WTC11 (cell line): ENCODE measurements around the gene NHS. TPM values are rescaled to one million over a fixed set of nuclear protein-coding genes. Genes with fewer than 3 reads are reported as not detected.

Experiments used
- ATAC-seq: fragments of 200-7000 bp; cut with Tn5 transposase; 2 replicates; pipeline ENCODE4 v1.10.0; 2021; ENCODE audit warnings: mild to moderate bottlenecking, moderate library complexity
- CTCF ChIA-PET: fragments of 300-600 bp; sonication (Branson Sonifier 250); formaldehyde crosslinking; loops from one replicate; lab custom pipeline; 2021; ENCODE audit warnings: antibody characterized with exemption; lab: Charles Lee
- POLR2A ChIA-PET: fragments of 350-600 bp; sonication (Branson Sonifier 250); formaldehyde crosslinking; loops from one replicate; lab custom pipeline; 2021; ENCODE audit warnings: antibody characterized with exemption; lab: Charles Lee
- DNase-seq: peaks from one replicate; pipeline ENCODE4 v3.0.0; 2021; ENCODE audit warnings: low spot score
- H3K27ac Mint-ChIP-seq: 2 replicates; pipeline ENCODE4 v1.8.0; 2021; ENCODE audit warnings: mixed read lengths
- H3K27me3 Mint-ChIP-seq: 2 replicates; pipeline ENCODE4 v1.8.0; 2021; ENCODE audit warnings: low read depth, mild to moderate bottlenecking, moderate library complexity, mixed read lengths
- H3K36me3 Mint-ChIP-seq: 2 replicates; pipeline ENCODE4 v1.8.0; 2021; ENCODE audit warnings: mixed read lengths
- H3K4me1 Mint-ChIP-seq: 2 replicates; pipeline ENCODE4 v1.8.0; 2022; ENCODE audit warnings: mixed read lengths
- H3K4me3 Mint-ChIP-seq: 2 replicates; pipeline ENCODE4 v1.8.0; 2021; ENCODE audit warnings: mild to moderate bottlenecking, moderate library complexity, mixed read lengths
- H3K9me3 Mint-ChIP-seq: 2 replicates; pipeline ENCODE4 v1.8.0; 2021; ENCODE audit warnings: mixed read lengths
- GABPB1 ChIP-seq: sonication (generic); formaldehyde crosslinking; IDR thresholded peaks from 2 replicates; pipeline ENCODE4 v1.8.1; 2023; ENCODE audit warnings: mild to moderate bottlenecking, missing genetic modification reagents
- TEAD1 ChIP-seq: sonication (generic); formaldehyde crosslinking; IDR thresholded peaks from 2 replicates; pipeline ENCODE4 v1.8.0; 2022; ENCODE audit warnings: mild to moderate bottlenecking, missing genetic modification reagents
- ZBTB21 ChIP-seq: sonication (generic); formaldehyde crosslinking; IDR thresholded peaks from 2 replicates; pipeline ENCODE4 v1.8.1; 2023; ENCODE audit warnings: mild to moderate bottlenecking, missing genetic modification reagents, borderline replicate concordance
- microRNA-seq: library from miRNA; unstranded; fragments of <30 nt; microRNA quantifications from one replicate; pipeline ENCODE4 v1.2.0, GENCODE V29; 2022; ENCODE audit warnings: borderline number of aligned reads
- total RNA-seq: library from RNA; stranded (reverse); gene quantifications from 3 replicates; pipeline ENCODE4 v1.2.3, GENCODE V29; 2021
- TF ChIP-seq, protein P1 (sequence below): sonication (generic); formaldehyde crosslinking; IDR thresholded peaks from 2 replicates; pipeline ENCODE4 v1.8.0; 2023; ENCODE audit warnings: missing genetic modification reagents, mild to moderate bottlenecking, borderline replicate concordance

Gene NHS
- total RNA-seq, 1 experiment from 2014 or later, result 5.8 TPM

DNA sequence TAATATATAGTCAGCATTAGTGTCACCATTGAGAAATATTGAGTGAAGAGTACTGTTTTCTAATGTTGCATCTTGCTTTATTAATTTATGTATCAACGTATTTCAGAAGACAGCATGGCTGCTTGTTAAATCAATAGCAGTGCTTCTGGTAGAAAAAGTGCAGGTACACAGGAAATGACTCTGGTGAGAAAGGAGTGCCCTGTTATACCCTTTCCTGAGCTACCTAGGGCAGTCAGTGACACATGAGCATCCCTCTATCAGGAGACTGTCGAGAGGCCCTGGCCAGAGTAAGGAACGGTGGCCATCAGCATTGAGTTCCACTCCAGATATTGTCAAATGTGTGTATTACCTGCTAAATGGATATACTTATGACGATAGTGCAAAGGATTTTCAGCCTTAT lies 404.4 kb downstream of the NHS start:
- H3K4me3 Mint-ChIP-seq, result no peak overlapping the region
- peaks cover 9% of the 10 kb centered on the region; the same call in 1 of the 2 replicates for H3K36me3 Mint-ChIP-seq
- POLR2A ChIA-PET, result no interaction called here
- peaks cover 13% of the 10 kb centered on the region for H3K9me3 Mint-ChIP-seq
- peaks cover 7% of the 10 kb centered on the region for H3K4me1 Mint-ChIP-seq
- no peak overlapping the region for H3K27ac Mint-ChIP-seq
- DNase-seq (no peak), ATAC-seq (no peak)
- no peak for TF ChIP-seq GABPB1 (CRISPR knock-in tag)
- no peak for TF ChIP-seq TEAD1
- TF ChIP-seq, protein P1, sequence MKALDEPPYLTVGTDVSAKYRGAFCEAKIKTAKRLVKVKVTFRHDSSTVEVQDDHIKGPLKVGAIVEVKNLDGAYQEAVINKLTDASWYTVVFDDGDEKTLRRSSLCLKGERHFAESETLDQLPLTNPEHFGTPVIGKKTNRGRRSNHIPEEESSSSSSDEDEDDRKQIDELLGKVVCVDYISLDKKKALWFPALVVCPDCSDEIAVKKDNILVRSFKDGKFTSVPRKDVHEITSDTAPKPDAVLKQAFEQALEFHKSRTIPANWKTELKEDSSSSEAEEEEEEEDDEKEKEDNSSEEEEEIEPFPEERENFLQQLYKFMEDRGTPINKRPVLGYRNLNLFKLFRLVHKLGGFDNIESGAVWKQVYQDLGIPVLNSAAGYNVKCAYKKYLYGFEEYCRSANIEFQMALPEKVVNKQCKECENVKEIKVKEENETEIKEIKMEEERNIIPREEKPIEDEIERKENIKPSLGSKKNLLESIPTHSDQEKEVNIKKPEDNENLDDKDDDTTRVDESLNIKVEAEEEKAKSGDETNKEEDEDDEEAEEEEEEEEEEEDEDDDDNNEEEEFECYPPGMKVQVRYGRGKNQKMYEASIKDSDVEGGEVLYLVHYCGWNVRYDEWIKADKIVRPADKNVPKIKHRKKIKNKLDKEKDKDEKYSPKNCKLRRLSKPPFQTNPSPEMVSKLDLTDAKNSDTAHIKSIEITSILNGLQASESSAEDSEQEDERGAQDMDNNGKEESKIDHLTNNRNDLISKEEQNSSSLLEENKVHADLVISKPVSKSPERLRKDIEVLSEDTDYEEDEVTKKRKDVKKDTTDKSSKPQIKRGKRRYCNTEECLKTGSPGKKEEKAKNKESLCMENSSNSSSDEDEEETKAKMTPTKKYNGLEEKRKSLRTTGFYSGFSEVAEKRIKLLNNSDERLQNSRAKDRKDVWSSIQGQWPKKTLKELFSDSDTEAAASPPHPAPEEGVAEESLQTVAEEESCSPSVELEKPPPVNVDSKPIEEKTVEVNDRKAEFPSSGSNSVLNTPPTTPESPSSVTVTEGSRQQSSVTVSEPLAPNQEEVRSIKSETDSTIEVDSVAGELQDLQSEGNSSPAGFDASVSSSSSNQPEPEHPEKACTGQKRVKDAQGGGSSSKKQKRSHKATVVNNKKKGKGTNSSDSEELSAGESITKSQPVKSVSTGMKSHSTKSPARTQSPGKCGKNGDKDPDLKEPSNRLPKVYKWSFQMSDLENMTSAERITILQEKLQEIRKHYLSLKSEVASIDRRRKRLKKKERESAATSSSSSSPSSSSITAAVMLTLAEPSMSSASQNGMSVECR (CRISPR knock-in tag), result no peak
- TF ChIP-seq ZBTB21 (CRISPR knock-in tag), result no peak
- H3K27me3 Mint-ChIP-seq, result peaks cover 5% of the 10 kb centered on the region; the same call in 1 of the 2 replicates
- CTCF ChIA-PET, result no interaction called here

Small RNAs within 50 kb of the gene (microRNA-seq; reads per million reads assigned to microRNA genes)
- not detected for gene MIR4768
